Esophagus squamous epithelium (tissue), 5 donors: ENCODE data around the gene CDH8. TPM values are rescaled to one million over a fixed set of nuclear protein-coding genes. Genes with fewer than 3 reads are reported as not detected.

Experiments used
- DNase-seq: peaks from one replicate; lab custom pipeline; 2025; lab: John Stamatoyannopoulos, UW
- H3K27ac ChIP-seq, 4 donors: fragments of 200-600 bp; sonication (generic); one replicate each; pipeline ENCODE4 v1.5.1; 2016 to 2019; ENCODE audit warnings: mild to moderate bottlenecking in 1 of 4
- H3K27me3 ChIP-seq, 4 donors: fragments of 200-600 bp; sonication (generic); 1 replicate in 3 of 4; 2 replicates in 1 of 4; pipeline versions ENCODE4 v1.5.1 to v1.6.0; 2017 to 2021; ENCODE audit warnings: antibody characterized with exemption in 1 of 4
- H3K36me3 ChIP-seq, 3 donors: fragments of 200-600 bp; sonication (generic); one replicate each; pipeline ENCODE4 v1.5.1; 2016 to 2019
- H3K4me1 ChIP-seq, 3 donors: fragments of 200-600 bp; sonication (generic); one replicate each; pipeline ENCODE4 v1.5.1; 2017 to 2019
- H3K4me3 ChIP-seq, 4 donors: fragments of 200-600 bp; sonication (generic); 1 replicate in 3 of 4; 2 replicates in 1 of 4; pipeline ENCODE4 v1.5.1; 2016 to 2019; ENCODE audit warnings: mild to moderate bottlenecking in 2 of 4, moderate library complexity in 1 of 4
- H3K9me3 ChIP-seq, 3 donors: fragments of 200-600 bp; sonication (generic); one replicate each; pipeline ENCODE4 v1.5.1; 2016 to 2019
- POLR2A ChIP-seq, 4 donors: fragments of 450-650 bp; IDR thresholded peaks; one replicate each; pipeline ENCODE4 v1.6.1; 2017; ENCODE audit warnings: antibody characterized with exemption in 4 of 4, mild to moderate bottlenecking in 4 of 4, moderate library complexity in 3 of 4
- WGBS, 2 donors: methylation state at CpG; one replicate each; pipeline ENCODE4 v1.1.5; 2018; 5-methylcytosine and 5-hydroxymethylcytosine counted together
- intact Hi-C: fragments of 100-400 bp; cut with DNase I; formaldehyde crosslinking; loops from one replicate; pipeline ENCODE4 v1.15.0; 2022
- total RNA-seq, 4 donors: library from RNA; depleted of rRNA; stranded (reverse); fragments of >200 nt; gene quantifications; one replicate each; pipeline ENCODE4 v1.1.0, GENCODE V29; 2016
- TF ChIP-seq, protein P1 (sequence below), 6 experiments: fragments of 450-650 bp in 4 of 6; fragments of 200-600 bp in 2 of 6; sonication (generic) in 2 of 6; IDR thresholded peaks; one replicate each; pipeline ENCODE4 v1.5.1; 2016 to 2019; ENCODE audit warnings: antibody characterized with exemption in 6 of 6, mild to moderate bottlenecking in 4 of 6, moderate library complexity in 4 of 6
- donor health status: DM: yes; HTN: yes; CAD: no.

Gene CDH8
- total RNA-seq, 4 donors from 2014 or later, result 0.27 to 1.8 (median 0.81) TPM

- WGBS, 2 donors, result 67 to 72% methylated on average over 6 of the region's 6 CpGs
- Histone ChIP-seq H3K4me1 (no peaks in the 10 kb centered on the region), H3K9me3 (no peaks in the 10 kb centered on the region), H3K36me3 (no peaks in the 10 kb centered on the region), H3K4me3 (no peak overlapping the region), H3K27me3 (no peaks in the 10 kb centered on the region), H3K27ac (no peak overlapping the region)
- TF ChIP-seq POLR2A (IDR thresholded peaks at IDR 0.05), result no peak
- TF ChIP-seq, protein P1, sequence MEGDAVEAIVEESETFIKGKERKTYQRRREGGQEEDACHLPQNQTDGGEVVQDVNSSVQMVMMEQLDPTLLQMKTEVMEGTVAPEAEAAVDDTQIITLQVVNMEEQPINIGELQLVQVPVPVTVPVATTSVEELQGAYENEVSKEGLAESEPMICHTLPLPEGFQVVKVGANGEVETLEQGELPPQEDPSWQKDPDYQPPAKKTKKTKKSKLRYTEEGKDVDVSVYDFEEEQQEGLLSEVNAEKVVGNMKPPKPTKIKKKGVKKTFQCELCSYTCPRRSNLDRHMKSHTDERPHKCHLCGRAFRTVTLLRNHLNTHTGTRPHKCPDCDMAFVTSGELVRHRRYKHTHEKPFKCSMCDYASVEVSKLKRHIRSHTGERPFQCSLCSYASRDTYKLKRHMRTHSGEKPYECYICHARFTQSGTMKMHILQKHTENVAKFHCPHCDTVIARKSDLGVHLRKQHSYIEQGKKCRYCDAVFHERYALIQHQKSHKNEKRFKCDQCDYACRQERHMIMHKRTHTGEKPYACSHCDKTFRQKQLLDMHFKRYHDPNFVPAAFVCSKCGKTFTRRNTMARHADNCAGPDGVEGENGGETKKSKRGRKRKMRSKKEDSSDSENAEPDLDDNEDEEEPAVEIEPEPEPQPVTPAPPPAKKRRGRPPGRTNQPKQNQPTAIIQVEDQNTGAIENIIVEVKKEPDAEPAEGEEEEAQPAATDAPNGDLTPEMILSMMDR (IDR thresholded peaks at IDR 0.05), result no peak
- intact Hi-C loops, result no loop called here
- DNase-seq, result no peak
These were observed 173.8 kb downstream of the CDH8 start for GRCh38 chr16:61862221-61863155.

DNA sequence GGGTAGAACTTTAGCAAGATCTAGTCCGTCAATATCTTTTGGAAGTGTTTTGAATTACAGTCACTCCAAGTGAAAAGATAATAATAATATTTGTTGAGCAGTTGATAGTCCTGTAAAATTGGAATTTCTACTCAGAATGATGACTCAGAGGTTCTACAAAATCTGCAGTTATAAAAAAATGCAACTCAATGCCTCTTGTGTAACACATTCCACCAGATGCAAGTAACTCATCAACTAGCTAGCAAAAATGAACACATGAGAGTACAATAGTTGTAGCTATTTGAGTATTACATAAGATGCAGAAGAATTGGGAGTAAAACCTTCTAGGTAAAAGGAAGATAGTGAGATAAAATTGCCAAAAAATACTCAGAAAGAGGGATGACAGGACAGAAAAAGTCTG is 177.2 kb downstream of the CDH8 start:
- no peak for DNase-seq
- TF ChIP-seq, protein P1 (IDR thresholded peaks at IDR 0.05), result no peak
- no peak for TF ChIP-seq POLR2A (IDR thresholded peaks at IDR 0.05)
- WGBS, 2 donors, result 80 to 100% methylated on average over 1 of the region's 1 CpG
- intact Hi-C loops, result no loop called here
- Histone ChIP-seq H3K9me3 (no peaks in the 10 kb centered on the region), H3K27me3 (no peaks in the 10 kb centered on the region), H3K4me1 (no peaks in the 10 kb centered on the region), H3K27ac (no peak overlapping the region), H3K36me3 (no peaks in the 10 kb centered on the region), H3K4me3 (no peak overlapping the region)

- intact Hi-C loops, result no loop called here
- H3K36me3 ChIP-seq, result no peaks in the 10 kb centered on the region
- TF ChIP-seq POLR2A (IDR thresholded peaks at IDR 0.05), result no peak
- TF ChIP-seq, protein P1 (IDR thresholded peaks at IDR 0.05), result no peak
- WGBS, 2 donors, result 41 to 48% methylated on average over 2 of the region's 2 CpGs
- DNase-seq, result no peak
- no peak overlapping the region for H3K27ac ChIP-seq
- no peak overlapping the region for H3K4me3 ChIP-seq
- no peaks in the 10 kb centered on the region for H3K9me3 ChIP-seq
- no peaks in the 10 kb centered on the region for H3K4me1 ChIP-seq
- H3K27me3 ChIP-seq, result no peaks in the 10 kb centered on the region
These were observed 193.6 kb downstream of the CDH8 start for GRCh38 chr16:61842666-61843065.

DNA sequence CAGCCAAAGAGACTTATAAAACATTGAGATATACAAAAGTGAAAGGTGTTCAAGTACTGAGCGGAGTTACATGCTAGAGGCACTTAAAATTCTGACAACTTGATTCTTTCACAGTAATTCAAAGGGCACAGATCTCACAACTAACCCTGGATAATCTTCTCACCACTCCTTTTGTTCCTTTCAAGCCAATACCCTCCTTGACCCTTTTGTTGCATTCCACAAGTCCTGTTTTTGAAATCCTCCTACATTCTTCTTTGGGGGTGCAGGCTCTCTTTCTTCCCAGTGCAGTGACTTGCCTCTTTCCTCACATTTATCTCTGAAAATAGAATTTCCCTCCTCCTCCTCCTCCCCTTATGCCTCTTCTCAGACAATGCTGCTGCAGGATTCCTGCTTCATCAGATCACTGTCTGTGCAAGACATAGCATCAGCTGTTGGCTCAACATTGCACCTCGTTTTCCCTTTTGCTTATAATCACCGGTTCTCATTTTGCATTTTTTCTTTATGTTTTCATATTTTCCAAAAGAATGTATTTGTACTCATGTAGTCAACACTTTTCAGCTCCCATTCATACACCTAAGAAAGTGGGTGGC is 199.3 kb downstream of the CDH8 start:
- WGBS, 2 donors, result 45 to 55% methylated on average over 3 of the region's 3 CpGs
- Histone ChIP-seq H3K4me1 (no peaks in the 10 kb centered on the region), H3K27me3 (no peaks in the 10 kb centered on the region), H3K27ac (no peak overlapping the region), H3K36me3 (no peaks in the 10 kb centered on the region), H3K4me3 (no peak overlapping the region), H3K9me3 (no peaks in the 10 kb centered on the region)
- no peak for DNase-seq
- intact Hi-C loops, result no loop called here
- TF ChIP-seq POLR2A (IDR thresholded peaks at IDR 0.05), result no peak
- TF ChIP-seq, protein P1 (IDR thresholded peaks at IDR 0.05), result no peak

DNA sequence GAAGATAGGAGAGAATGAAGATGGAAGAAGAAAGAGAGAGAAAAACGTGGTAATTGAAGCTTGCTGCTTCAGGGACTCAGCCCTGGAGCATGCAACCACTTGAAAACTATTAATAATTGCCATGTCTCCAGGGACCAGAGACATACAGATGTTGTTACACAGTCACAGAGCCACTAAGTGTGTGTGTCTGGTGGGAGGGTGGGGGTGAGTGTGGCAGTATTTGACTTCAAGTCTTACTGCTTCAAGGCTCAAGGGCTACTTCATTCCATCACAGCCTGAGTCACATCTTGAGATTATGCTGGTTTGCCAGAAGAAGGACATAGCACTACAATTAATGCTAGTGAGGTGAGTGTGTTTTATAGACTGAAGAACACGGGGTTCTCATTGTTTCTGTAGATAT is 202.2 kb downstream of the CDH8 start:
- DNase-seq, result no peak
- H3K27ac ChIP-seq, result no peak overlapping the region
- H3K36me3 ChIP-seq, result no peaks in the 10 kb centered on the region
- WGBS, 2 donors, result 27 to 33% methylated on average over 2 of the region's 2 CpGs
- no peak overlapping the region for H3K4me3 ChIP-seq
- H3K4me1 ChIP-seq, result no peaks in the 10 kb centered on the region
- no peaks in the 10 kb centered on the region for H3K9me3 ChIP-seq
- intact Hi-C loops, result no loop called here
- H3K27me3 ChIP-seq, result no peaks in the 10 kb centered on the region
- TF ChIP-seq, protein P1 (IDR thresholded peaks at IDR 0.05), result no peak
- TF ChIP-seq POLR2A (IDR thresholded peaks at IDR 0.05), result no peak
